ENCODE measurements around the gene CLSTN2.

DNA sequence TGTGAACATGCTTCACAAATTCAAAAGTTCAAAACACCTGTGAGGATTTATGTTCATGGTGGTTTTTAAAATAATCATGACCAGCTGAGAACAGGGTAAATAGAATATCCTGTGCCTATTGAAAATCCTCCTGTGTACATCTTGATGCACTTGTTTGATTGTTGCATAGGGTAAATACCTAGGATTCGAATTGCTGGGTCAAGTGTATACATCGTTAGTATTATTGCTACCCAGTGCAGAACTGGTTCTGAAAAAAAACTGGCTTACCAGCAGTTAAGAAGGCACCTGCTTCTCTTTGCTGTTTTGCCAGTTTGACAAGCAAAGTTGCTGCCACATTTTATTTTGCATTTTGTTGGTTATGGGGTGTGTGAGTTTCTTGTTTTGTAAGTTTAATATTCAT lies 272.6 kb downstream of the CLSTN2 start:
- TF ChIP-seq, protein P1, sequence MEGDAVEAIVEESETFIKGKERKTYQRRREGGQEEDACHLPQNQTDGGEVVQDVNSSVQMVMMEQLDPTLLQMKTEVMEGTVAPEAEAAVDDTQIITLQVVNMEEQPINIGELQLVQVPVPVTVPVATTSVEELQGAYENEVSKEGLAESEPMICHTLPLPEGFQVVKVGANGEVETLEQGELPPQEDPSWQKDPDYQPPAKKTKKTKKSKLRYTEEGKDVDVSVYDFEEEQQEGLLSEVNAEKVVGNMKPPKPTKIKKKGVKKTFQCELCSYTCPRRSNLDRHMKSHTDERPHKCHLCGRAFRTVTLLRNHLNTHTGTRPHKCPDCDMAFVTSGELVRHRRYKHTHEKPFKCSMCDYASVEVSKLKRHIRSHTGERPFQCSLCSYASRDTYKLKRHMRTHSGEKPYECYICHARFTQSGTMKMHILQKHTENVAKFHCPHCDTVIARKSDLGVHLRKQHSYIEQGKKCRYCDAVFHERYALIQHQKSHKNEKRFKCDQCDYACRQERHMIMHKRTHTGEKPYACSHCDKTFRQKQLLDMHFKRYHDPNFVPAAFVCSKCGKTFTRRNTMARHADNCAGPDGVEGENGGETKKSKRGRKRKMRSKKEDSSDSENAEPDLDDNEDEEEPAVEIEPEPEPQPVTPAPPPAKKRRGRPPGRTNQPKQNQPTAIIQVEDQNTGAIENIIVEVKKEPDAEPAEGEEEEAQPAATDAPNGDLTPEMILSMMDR (IDR thresholded peaks at IDR 0.05 in 8 of 11, conservative IDR thresholded peaks at IDR 0.05 in 3 of 11): no peak
- TF ChIP-seq POLR2AphosphoS5 (IDR thresholded peaks at IDR 0.05): no peak
- no peak for TF ChIP-seq POLR2A (IDR thresholded peaks at IDR 0.05)
